Large intestine (tissue), 3 donors: ENCODE measurements around the gene SIK2. TPM values are rescaled to one million over a fixed set of nuclear protein-coding genes. Genes with fewer than 3 reads are reported as not detected.

Experiments used
- DNase-seq, 2 donors: peaks; one replicate each; pipeline versions ENCODE4 v3.0.0 to v3.0.0-alpha.2; 2013
- H3K27ac ChIP-seq: one replicate; pipeline ENCODE4 v1.5.1; 2013; ENCODE audit warnings: low read length
- H3K27me3 ChIP-seq: 2 replicates; pipeline ENCODE4 v1.6.1; 2013; ENCODE audit warnings: low read length; ENCODE audit not compliant: control insufficient read depth, insufficient read depth
- H3K36me3 ChIP-seq: 2 replicates; pipeline ENCODE4 v1.6.1; 2013; ENCODE audit warnings: low read length; ENCODE audit not compliant: control insufficient read depth, insufficient read depth
- H3K4me1 ChIP-seq: one replicate; pipeline ENCODE4 v1.6.1; 2013; ENCODE audit warnings: low read length; ENCODE audit not compliant: control insufficient read depth, insufficient read depth
- H3K4me3 ChIP-seq: one replicate; pipeline ENCODE4 v1.5.1; 2013; ENCODE audit warnings: low read length
- H3K9me3 ChIP-seq: one replicate; pipeline ENCODE4 v1.6.1; 2013; ENCODE audit warnings: mild to moderate bottlenecking, low read depth, low read length, moderate library complexity; ENCODE audit not compliant: control insufficient read depth
- WGBS: methylation state at CpG from one replicate; pipeline ENCODE4 v1.1.5; 2013; ENCODE audit warnings: low lambda C conversion rate; ENCODE audit not compliant: insufficient coverage; 5-methylcytosine and 5-hydroxymethylcytosine counted together
- polyA plus RNA-seq: library from polyadenylated mRNA; unstranded; fragments of 120-200 nt; gene quantifications from one replicate; pipeline ENCODE4 v1.2.1, GENCODE V29; 2013

The SIK2 gene
- polyA plus RNA-seq, 1 donor = 21.6 TPM

GRCh38 chr11:111694851-111695250 lies 92.6 kb downstream of the SIK2 start:
- no peak overlapping the region for H3K27ac ChIP-seq
- no peaks in the 10 kb centered on the region for H3K36me3 ChIP-seq
- peaks cover 16% of the 10 kb centered on the region for H3K4me1 ChIP-seq
- no peak for DNase-seq
- H3K4me3 ChIP-seq = no peak overlapping the region
- 100% methylated on average over 1 of the region's 4 CpGs for WGBS
- H3K9me3 ChIP-seq = no peaks in the 10 kb centered on the region
- no peaks in the 10 kb centered on the region for H3K27me3 ChIP-seq

- Histone ChIP-seq H3K27ac (no peak overlapping the region), H3K27me3 (no peaks in the 10 kb centered on the region), H3K4me3 (no peak overlapping the region), H3K4me1 (peaks cover 16% of the 10 kb centered on the region), H3K9me3 (no peaks in the 10 kb centered on the region), H3K36me3 (peaks cover 3% of the 10 kb centered on the region)
- no CpG with 5 or more reads among the region's 1 CpG for WGBS
- no peak for DNase-seq
Measured at GRCh38 chr11:111696556-111696955, 94.3 kb downstream of the SIK2 start.

GRCh38 chr11:111697933-111698371 lies 95.7 kb downstream of the SIK2 start:
- peak; percentile 28 to 69 for DNase-seq
- no CpG with 5 or more reads among the region's 1 CpG for whole genome bisulfite sequencing
- Histone ChIP-seq H3K9me3 (no peaks in the 10 kb centered on the region), H3K27ac (no peak overlapping the region), H3K27me3 (no peaks in the 10 kb centered on the region), H3K36me3 (peaks cover 8% of the 10 kb centered on the region), H3K4me3 (no peak overlapping the region), H3K4me1 (peaks cover 16% of the 10 kb centered on the region)

- Histone ChIP-seq H3K9me3 (no peaks in the 10 kb centered on the region), H3K27ac (no peak overlapping the region), H3K36me3 (peaks cover 18% of the 10 kb centered on the region), H3K4me1 (peaks cover 8% of the 10 kb centered on the region), H3K4me3 (no peak overlapping the region), H3K27me3 (no peaks in the 10 kb centered on the region)
- 80% methylated on average over 1 of the region's 3 CpGs for WGBS
- DNase-seq = no peak
Measured at GRCh38 chr11:111698852-111699559, 96.8 kb downstream of the SIK2 start.

GRCh38 chr11:111699579-111700156 lies 97.4 kb downstream of the SIK2 start:
- Histone ChIP-seq H3K4me3 (no peak overlapping the region), H3K27ac (no peak overlapping the region), H3K9me3 (no peaks in the 10 kb centered on the region), H3K27me3 (no peaks in the 10 kb centered on the region), H3K4me1 (peaks cover 8% of the 10 kb centered on the region), H3K36me3 (peaks cover 25% of the 10 kb centered on the region)
- WGBS = 100% methylated on average over 1 of the region's 1 CpG
- DNase-seq = no peak

GRCh38 chr11:111700162-111700561 lies 97.9 kb downstream of the SIK2 start:
- no peak overlapping the region for H3K4me3 ChIP-seq
- peaks cover 29% of the 10 kb centered on the region for H3K36me3 ChIP-seq
- no CpG with 5 or more reads among the region's 1 CpG for WGBS
- H3K9me3 ChIP-seq = no peaks in the 10 kb centered on the region
- H3K4me1 ChIP-seq = peaks cover 8% of the 10 kb centered on the region
- H3K27me3 ChIP-seq = no peaks in the 10 kb centered on the region
- DNase-seq = no peak
- H3K27ac ChIP-seq = no peak overlapping the region

GRCh38 chr11:111702623-111703022 lies 100.4 kb downstream of the SIK2 start:
- Histone ChIP-seq H3K9me3 (no peaks in the 10 kb centered on the region), H3K4me1 (peaks cover 14% of the 10 kb centered on the region), H3K27ac (no peak overlapping the region), H3K4me3 (no peak overlapping the region), H3K27me3 (no peaks in the 10 kb centered on the region), H3K36me3 (peaks cover 41% of the 10 kb centered on the region)
- no CpG with 5 or more reads among the region's 5 CpGs for WGBS
- DNase-seq = no peak

GRCh38 chr11:111703576-111703975 lies 101.3 kb downstream of the SIK2 start:
- H3K4me1 ChIP-seq = peaks cover 9% of the 10 kb centered on the region
- WGBS = 100% methylated on average over 1 of the region's 1 CpG
- no peak overlapping the region for H3K4me3 ChIP-seq
- no peak for DNase-seq
- peaks cover 49% of the 10 kb centered on the region for H3K36me3 ChIP-seq
- H3K27ac ChIP-seq = no peak overlapping the region
- H3K9me3 ChIP-seq = no peaks in the 10 kb centered on the region
- H3K27me3 ChIP-seq = no peaks in the 10 kb centered on the region

GRCh38 chr11:111707039-111707690 lies 104.9 kb downstream of the SIK2 start:
- Histone ChIP-seq H3K27ac (peak overlapping the region; percentile 31), H3K36me3 (peaks cover 67% of the 10 kb centered on the region), H3K4me3 (no peak overlapping the region), H3K9me3 (no peaks in the 10 kb centered on the region), H3K4me1 (peaks cover 6% of the 10 kb centered on the region), H3K27me3 (no peaks in the 10 kb centered on the region)
- WGBS = no CpG with 5 or more reads among the region's 9 CpGs
- DNase-seq = peak; percentile 54 to 75

GRCh38 chr11:111707691-111708067 lies 105.4 kb downstream of the SIK2 start:
- H3K4me3 ChIP-seq = no peak overlapping the region
- H3K27me3 ChIP-seq = no peaks in the 10 kb centered on the region
- no CpG with 5 or more reads among the region's 5 CpGs for WGBS
- H3K4me1 ChIP-seq = peaks cover 6% of the 10 kb centered on the region
- no peak for DNase-seq
- no peak overlapping the region for H3K27ac ChIP-seq
- no peaks in the 10 kb centered on the region for H3K9me3 ChIP-seq
- peaks cover 69% of the 10 kb centered on the region for H3K36me3 ChIP-seq
